AG10803 (cell line): ENCODE results near the gene SLC39A8.
A peak's percentile ranks its signal among the peaks of the same experiment; 100 is the strongest.
"Not testable (repeated sequence)": the region's sequence is repeated elsewhere in the genome, so short reads cannot be mapped to it uniquely, and the experiment has no call there.

Source experiments
- DNase-seq: peaks from one replicate; pipeline ENCODE4 v3.0.0; 2010; ENCODE audit warnings: low read depth
- H3K4me3 ChIP-seq: 2 replicates; pipeline ENCODE4 v1.5.1; 2011; ENCODE audit warnings: mild to moderate bottlenecking, low read length, control low read depth
- TF ChIP-seq, protein P1 (sequence below): conservative IDR thresholded peaks from 2 replicates; pipeline ENCODE4 v1.5.1; 2011; ENCODE audit warnings: mild to moderate bottlenecking, low read length, control low read depth, inconsistent platforms

SLC39A8 gene

GRCh38 chr4:102281171-102281839 is 64.0 kb downstream of the SLC39A8 start:
- H3K4me3 ChIP-seq: no peak overlapping the region
- TF ChIP-seq, protein P1, sequence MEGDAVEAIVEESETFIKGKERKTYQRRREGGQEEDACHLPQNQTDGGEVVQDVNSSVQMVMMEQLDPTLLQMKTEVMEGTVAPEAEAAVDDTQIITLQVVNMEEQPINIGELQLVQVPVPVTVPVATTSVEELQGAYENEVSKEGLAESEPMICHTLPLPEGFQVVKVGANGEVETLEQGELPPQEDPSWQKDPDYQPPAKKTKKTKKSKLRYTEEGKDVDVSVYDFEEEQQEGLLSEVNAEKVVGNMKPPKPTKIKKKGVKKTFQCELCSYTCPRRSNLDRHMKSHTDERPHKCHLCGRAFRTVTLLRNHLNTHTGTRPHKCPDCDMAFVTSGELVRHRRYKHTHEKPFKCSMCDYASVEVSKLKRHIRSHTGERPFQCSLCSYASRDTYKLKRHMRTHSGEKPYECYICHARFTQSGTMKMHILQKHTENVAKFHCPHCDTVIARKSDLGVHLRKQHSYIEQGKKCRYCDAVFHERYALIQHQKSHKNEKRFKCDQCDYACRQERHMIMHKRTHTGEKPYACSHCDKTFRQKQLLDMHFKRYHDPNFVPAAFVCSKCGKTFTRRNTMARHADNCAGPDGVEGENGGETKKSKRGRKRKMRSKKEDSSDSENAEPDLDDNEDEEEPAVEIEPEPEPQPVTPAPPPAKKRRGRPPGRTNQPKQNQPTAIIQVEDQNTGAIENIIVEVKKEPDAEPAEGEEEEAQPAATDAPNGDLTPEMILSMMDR: no peak
- DNase-seq: no peak

GRCh38 chr4:102273317-102273716 is 72.0 kb downstream of the SLC39A8 start:
- DNase-seq: not testable (repeated sequence)

DNA sequence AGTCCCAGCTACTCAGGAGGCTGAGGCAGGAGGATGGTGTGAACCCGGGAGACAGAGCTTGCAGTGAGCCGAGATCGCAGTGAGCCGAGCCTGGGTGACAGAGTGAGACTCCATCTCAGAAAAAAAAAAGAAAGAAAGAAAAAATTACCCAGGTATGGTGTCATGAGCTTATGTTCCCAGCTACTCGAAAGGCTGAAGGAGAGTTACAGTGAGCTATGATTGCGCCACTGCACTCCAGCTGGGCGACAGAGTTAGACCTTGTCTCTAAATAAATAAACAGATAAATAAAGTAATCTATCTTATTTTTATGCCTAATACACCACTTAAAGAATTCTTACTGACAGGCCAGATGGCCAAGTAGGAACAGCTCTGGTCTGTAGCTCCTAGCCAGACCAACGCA is 73.0 kb downstream of the SLC39A8 start:
- TF ChIP-seq, protein P1: no peak
- no peak for DNase-seq
- no peak overlapping the region for H3K4me3 ChIP-seq

More at GRCh38 chr4:102273317-102273716, 72.0 kb downstream of the SLC39A8 start:
- H3K4me3 ChIP-seq: not testable (repeated sequence)

GRCh38 chr4:102268355-102268754 is 76.9 kb downstream of the SLC39A8 start:
- H3K4me3 ChIP-seq: no peak overlapping the region
- TF ChIP-seq, protein P1: no peak
- no peak for DNase-seq

DNA sequence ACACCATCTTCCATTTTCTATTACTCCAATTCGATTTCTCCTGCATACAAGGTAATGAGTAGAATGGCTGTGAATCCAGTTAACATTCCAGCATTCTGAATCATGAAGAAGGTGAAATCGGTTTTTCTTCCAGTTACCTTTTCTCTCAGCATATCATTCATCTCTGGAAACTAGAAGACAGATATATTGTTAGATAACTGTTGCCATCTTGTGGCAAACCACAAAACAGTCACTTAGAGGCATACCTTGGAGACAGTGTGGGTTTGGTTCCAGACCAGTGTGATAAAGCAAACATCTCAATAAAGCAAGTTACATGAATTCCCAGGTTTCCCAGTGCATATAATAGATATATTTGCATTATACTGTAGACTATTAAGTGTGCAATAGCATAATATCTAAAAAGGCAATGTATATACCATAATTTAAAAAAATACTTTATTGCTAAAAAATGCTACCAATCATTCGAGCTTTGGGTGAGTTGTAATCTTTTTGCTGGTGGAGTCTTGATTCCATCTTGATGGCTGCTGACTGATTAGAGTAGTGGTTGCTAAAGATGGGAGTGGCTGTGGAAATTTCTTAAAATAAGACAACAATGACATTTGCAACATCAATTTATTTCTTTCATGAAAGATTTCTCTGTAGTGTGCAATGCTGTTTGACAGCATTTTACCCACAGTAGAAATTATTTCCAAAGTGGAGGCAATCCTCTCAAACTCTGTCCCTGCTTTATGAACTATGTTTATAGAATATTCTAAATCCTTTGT is 82.1 kb downstream of the SLC39A8 start:
- TF ChIP-seq, protein P1: peak; percentile 65
- no peak overlapping the region for H3K4me3 ChIP-seq
- peak; percentile 44 for DNase-seq

- DNase-seq: no peak
- H3K4me3 ChIP-seq: no peak overlapping the region
- TF ChIP-seq, protein P1: no peak
Measured at GRCh38 chr4:102259702-102260101, 85.6 kb downstream of the SLC39A8 start.

- TF ChIP-seq, protein P1: no peak
- no peak for DNase-seq
- no peak overlapping the region for H3K4me3 ChIP-seq
Measured at GRCh38 chr4:102259081-102259480, 86.2 kb downstream of the SLC39A8 start.
